GM21381 (cell line): ENCODE measurements around the gene HAVCR1.
"Not testable (repeated sequence)": the region's sequence is repeated elsewhere in the genome, so short reads cannot be mapped to it uniquely, and the experiment has no call there.

Experiments
- ATAC-seq: cut with Tn5 transposase; IDR thresholded peaks from one replicate; pipeline ENCODE4 v1.9.1; 2021; ENCODE audit warnings: mild to moderate bottlenecking, moderate library complexity; ENCODE audit not compliant: unreplicated experiment

Gene HAVCR1

GRCh38 chr5:157051604-157052245, 7.2 kb downstream of the HAVCR1 start:
- ATAC-seq = no peak

- no peak for ATAC-seq
These were observed 8.9 kb downstream of the HAVCR1 start for GRCh38 chr5:157050050-157050449.

- ATAC-seq = no peak
These were observed 9.3 kb downstream of the HAVCR1 start for GRCh38 chr5:157049605-157050004.

- no peak for ATAC-seq
These were observed 11.0 kb downstream of the HAVCR1 start for GRCh38 chr5:157047898-157048297.

- ATAC-seq = not testable (repeated sequence)
These were observed 11.9 kb downstream of the HAVCR1 start for GRCh38 chr5:157047016-157047415.

GRCh38 chr5:157046041-157046440, 12.9 kb downstream of the HAVCR1 start:
- no peak for ATAC-seq

- no peak for ATAC-seq
These were observed 13.3 kb downstream of the HAVCR1 start for GRCh38 chr5:157045601-157046000.

GRCh38 chr5:157038568-157039187, 20.2 kb downstream of the HAVCR1 start:
- ATAC-seq = no peak

- ATAC-seq = not testable (repeated sequence)
These were observed 24.5 kb downstream of the HAVCR1 start for GRCh38 chr5:157034106-157035072.

- no peak for ATAC-seq
These were observed 25.8 kb downstream of the HAVCR1 start for GRCh38 chr5:157033071-157033583.

- ATAC-seq = no peak
These were observed 28.2 kb downstream of the HAVCR1 start for GRCh38 chr5:157030692-157031091.

- ATAC-seq = no peak
These were observed 29.5 kb downstream of the HAVCR1 start for GRCh38 chr5:157029457-157029856.

GRCh38 chr5:157027663-157028062, 31.3 kb downstream of the HAVCR1 start:
- peak; percentile 89 for ATAC-seq

GRCh38 chr5:157026789-157027424, 32.0 kb downstream of the HAVCR1 start:
- no peak for ATAC-seq

GRCh38 chr5:157025093-157025698, 33.7 kb downstream of the HAVCR1 start:
- peak; percentile 42 for ATAC-seq

GRCh38 chr5:157024208-157024959, 34.5 kb downstream of the HAVCR1 start:
- no peak for ATAC-seq

GRCh38 chr5:157022024-157022423, 36.9 kb downstream of the HAVCR1 start:
- ATAC-seq = no peak

- ATAC-seq = no peak
These were observed 38.2 kb downstream of the HAVCR1 start for GRCh38 chr5:157020511-157021222.

GRCh38 chr5:157020002-157020401, 38.9 kb downstream of the HAVCR1 start:
- no peak for ATAC-seq
